Fibroblast of the aortic adventitia (primary cell): ENCODE data around the gene SNX27. TPM values are rescaled to one million over a fixed set of nuclear protein-coding genes. Genes with fewer than 3 reads are reported as not detected.
"Not testable (repeated sequence)": the region's sequence is repeated elsewhere in the genome, so short reads cannot be mapped to it uniquely, and the experiment has no call there.

Experiments used
- DNase-seq: peaks from one replicate; pipeline ENCODE4 v3.0.0-alpha.2; 2010; ENCODE audit warnings: low read depth
- H3K4me3 ChIP-seq: 2 replicates; pipeline ENCODE4 v1.5.1; 2011; ENCODE audit warnings: low read depth, mild to moderate bottlenecking, control low read depth, low read length, moderate library complexity
- total RNA-seq: library from RNA; depleted of rRNA; stranded (reverse); fragments of >200 nt; gene quantifications from 2 replicates; pipeline ENCODE4 v1.2.3, GENCODE V29; 2012; ENCODE audit warnings: low replicate concordance
- TF ChIP-seq, protein P1 (sequence below): IDR thresholded peaks from 2 replicates; pipeline ENCODE4 v1.5.1; 2011; ENCODE audit warnings: mild to moderate bottlenecking, low read length, control low read depth, inconsistent platforms; ENCODE audit not compliant: insufficient read depth

The SNX27 gene
- total RNA-seq, 1 donor, result 28.6 TPM

DNA sequence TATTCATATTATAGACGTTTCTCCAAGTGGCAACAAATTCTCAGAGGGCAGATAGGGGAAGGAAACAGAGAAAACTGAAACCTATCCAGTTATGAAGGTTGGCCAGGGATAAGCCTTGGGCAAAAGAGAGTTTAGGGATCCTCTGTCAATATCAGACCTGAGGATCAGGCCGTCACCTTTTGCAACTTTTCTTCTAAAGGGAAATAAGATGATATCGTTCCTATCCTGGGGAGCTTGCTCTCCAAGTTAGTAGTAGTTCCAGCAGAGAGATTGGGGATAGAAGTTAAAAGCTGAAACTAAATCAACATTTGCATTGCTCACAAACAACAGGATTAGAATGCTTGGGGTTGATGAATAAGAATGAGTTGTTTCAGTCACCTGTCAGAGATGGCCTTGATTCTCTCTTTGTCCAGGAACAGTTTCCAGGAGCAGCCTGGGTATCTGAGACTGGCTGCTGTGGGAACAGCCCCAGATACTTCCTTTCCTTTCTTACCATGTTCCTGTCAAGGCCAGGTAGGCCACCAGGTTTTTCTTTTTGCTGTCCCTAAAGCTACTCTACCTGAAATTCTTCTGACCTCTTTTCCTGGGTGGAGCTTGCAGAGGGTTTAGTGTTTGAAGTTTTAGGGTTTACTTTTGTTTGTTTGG is 112.0 kb downstream of the SNX27 start:
- TF ChIP-seq, protein P1, sequence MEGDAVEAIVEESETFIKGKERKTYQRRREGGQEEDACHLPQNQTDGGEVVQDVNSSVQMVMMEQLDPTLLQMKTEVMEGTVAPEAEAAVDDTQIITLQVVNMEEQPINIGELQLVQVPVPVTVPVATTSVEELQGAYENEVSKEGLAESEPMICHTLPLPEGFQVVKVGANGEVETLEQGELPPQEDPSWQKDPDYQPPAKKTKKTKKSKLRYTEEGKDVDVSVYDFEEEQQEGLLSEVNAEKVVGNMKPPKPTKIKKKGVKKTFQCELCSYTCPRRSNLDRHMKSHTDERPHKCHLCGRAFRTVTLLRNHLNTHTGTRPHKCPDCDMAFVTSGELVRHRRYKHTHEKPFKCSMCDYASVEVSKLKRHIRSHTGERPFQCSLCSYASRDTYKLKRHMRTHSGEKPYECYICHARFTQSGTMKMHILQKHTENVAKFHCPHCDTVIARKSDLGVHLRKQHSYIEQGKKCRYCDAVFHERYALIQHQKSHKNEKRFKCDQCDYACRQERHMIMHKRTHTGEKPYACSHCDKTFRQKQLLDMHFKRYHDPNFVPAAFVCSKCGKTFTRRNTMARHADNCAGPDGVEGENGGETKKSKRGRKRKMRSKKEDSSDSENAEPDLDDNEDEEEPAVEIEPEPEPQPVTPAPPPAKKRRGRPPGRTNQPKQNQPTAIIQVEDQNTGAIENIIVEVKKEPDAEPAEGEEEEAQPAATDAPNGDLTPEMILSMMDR, result no peak
- no peak for DNase-seq
- H3K4me3 ChIP-seq, result no peak overlapping the region

DNA sequence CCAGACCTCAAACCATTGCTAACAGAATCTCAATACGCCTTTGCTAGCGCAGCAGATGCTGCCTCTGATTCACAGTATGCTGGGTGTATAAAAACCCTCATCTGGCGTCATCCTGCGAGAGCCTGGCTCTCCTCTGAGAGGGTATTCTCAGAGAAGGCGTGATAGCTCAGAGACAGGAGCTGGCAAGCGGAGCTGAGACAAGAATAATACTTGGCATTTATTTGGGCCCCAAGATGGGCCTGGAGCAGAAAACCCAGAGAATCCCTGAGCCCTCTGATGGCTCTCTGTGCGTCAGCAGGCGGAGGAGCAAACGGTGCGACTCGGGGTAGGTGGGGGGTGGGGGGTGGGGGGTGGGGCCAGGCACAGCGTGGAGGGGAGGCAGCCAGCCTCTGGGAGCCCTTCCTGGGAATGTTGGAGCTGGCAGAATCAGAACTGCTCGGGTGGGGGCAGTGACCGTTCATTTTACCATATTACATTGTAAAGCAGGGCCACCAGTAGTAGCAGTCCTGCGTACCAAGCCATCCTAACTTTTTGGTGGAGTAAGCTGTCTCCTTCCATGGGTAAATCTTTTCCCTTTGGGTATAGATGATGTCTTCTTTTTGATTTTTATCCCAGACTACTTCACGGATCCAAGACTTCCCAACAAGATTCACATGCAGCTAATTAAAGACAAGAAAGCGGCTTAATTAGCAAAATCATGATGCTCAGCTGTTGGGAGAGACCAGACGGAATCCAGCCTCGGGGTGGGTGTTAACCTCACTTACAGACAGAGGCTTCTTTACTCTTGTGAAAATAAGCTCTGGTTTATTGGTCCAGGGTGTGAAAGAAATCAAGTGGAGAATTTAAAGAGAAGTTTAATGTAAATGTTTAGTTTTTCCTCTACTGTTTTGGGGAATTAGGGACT is 116.6 kb downstream of the SNX27 start:
- peak; percentile 74 for DNase-seq
- TF ChIP-seq, protein P1, result no peak
- peak overlapping the region; percentile 31 for H3K4me3 ChIP-seq

DNA sequence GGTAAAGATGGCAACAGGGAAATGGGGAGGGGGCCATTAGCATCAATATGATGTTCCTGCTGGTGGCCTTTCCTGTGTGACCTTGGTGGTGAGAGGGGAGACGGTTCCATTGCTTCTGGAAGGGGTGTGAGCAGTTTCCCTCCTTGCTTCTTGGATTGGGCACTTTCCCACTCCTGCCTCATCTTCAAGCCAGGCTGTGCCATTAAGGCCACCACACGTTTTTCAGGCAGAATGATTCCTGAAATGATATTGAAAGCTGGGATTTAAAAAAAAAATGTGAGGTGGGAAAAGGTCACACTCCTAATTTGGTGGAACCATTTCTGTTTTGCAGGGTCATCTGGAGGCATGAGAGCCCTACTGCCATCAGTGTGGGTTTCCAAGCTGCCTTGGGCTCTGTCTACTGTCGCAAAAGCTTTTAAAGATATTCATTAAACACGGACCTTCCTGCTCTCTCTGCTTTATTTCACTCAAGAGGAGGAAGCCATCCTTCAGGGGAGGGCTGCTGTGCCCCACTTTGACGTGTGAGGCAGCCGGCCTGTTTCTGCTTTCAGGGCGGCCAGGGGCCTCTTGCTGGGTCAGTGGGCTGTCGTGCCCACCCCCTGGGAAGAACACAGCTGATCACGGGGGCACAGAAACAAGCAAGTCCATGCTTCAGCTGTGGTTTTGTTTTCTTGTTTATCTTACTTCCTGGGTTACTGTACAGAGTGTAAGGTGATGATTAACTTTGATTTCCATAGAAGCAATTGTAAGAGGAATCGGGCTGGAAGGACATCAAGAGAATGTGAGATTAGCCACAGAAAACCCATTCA is 117.5 kb downstream of the SNX27 start:
- TF ChIP-seq, protein P1, result no peak
- no peak for DNase-seq
- no peak overlapping the region for H3K4me3 ChIP-seq

DNA sequence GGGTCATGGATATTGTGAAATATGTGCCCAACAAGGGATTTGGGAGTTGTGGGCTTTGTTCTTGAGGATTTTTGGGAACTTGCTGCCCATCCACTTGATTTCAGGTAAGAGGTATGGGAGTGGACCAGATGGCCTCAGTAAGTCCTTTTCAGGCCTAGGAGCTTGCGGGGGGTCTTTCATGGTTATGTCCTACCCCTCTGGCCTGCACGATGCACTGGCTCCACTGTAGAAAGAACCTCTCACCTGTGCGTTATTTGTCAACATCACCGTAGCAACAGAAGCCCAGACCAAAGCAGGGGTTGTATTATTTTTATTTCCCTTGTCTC is 118.1 kb downstream of the SNX27 start:
- no peak overlapping the region for H3K4me3 ChIP-seq
- TF ChIP-seq, protein P1, result no peak
- DNase-seq, result no peak

DNA sequence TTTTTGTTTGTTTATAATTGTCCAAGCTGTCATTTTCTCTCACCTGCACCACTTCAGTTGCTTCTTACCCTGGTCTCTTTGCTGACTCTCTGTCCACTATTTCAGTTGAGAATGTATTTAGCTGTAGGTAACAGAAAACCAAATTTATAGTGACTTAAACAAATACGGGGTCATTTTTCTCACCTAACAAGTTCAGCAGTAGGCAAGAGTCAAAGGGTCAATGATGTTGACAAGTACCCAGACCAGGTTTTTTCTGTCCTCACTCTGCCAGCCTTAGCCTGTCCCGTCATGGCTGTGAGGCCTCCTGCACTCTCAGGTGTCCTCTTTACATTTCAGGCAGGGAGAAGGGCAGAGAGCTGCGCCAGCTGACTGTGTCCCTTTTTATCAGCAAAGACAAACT is 121.3 kb downstream of the SNX27 start:
- no peak overlapping the region for H3K4me3 ChIP-seq
- DNase-seq, result no peak
- TF ChIP-seq, protein P1, result no peak

DNA sequence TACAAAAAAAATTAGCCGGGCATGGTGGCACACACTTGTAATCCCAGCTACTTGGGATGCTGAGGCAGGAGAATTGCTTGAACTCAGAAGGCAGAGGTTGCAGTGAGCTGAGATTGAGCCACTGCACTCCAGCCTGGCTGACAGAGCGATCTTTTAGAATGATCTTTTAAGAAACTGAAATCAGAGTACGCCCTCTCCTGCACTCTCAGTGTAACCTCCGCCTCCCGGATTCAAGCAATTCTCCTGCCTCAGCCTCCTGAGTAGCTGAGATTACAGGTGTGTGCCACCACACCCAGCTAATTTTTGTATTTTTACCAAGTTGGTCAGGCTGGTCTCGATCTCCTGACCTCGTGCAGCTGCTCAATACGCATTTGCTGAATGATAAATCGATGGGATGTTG is 122.1 kb downstream of the SNX27 start:
- not testable (repeated sequence) for H3K4me3 ChIP-seq, DNase-seq

DNA sequence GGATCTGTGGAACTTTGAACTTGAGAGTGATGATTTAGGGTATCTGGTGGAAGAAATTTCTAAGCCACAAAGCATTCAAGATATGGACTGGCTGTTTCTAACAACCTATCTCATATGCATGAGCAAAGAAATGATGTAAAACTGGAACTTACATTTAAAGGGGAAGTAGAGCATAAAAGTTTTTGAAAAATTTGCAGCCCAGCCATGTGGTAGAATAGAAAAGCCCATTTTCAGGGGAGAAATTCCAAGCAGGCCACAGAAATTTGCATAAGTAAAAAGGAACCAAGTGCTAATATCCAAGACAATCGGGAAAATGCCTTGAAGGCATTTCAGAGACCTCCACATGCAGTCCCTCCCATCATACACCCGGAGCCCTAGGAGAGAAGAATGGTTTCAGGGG is 125.2 kb downstream of the SNX27 start:
- DNase-seq, result no peak
- H3K4me3 ChIP-seq, result no peak overlapping the region

More for the DNA sequence above, 125.2 kb downstream of the SNX27 start:
- TF ChIP-seq, protein P1, result no peak
